ENCODE results near the gene SCYGR8. TPM values are rescaled to one million over a fixed set of nuclear protein-coding genes. Genes with fewer than 3 reads are reported as not detected.
"Not testable (repeated sequence)": the region's sequence is repeated elsewhere in the genome, so short reads cannot be mapped to it uniquely, and the experiment has no call there.

Gene SCYGR8
- total RNA-seq, 4 donors from 2014 or later, result not detected

- no peak for TF ChIP-seq CTCF (IDR thresholded peaks at IDR 0.05 in 4 of 5, conservative IDR thresholded peaks at IDR 0.05 in 1 of 5)
- TF ChIP-seq POLR2A (IDR thresholded peaks at IDR 0.05), result no peak
- DNase-seq, result no peak
- no peaks in the 10 kb centered on the region for H3K9me3 ChIP-seq
- H3K4me3 ChIP-seq, result no peak overlapping the region
- peaks cover 0 to 8% (median 0%) of the 10 kb centered on the region in 3 donors for H3K27me3 ChIP-seq
- intact Hi-C loops (cut with DNase I; ENCODE audit: low total_unique reads), result no loop called here
- in situ Hi-C loops (cut with MboI; ENCODE audit: low sequenced_read_pairs in 4 of 4), result no loop called here
- no peak overlapping the region for H3K27ac ChIP-seq
- no peaks in the 10 kb centered on the region for H3K36me3 ChIP-seq
- no peak for ATAC-seq
- H3K4me1 ChIP-seq, result peaks cover 0 to 5% of the 10 kb centered on the region in 2 donors
These were observed 29.2 kb upstream of the SCYGR8 start for GRCh38 chr2:227716501-227716900.

- intact Hi-C loops (cut with DNase I; ENCODE audit: low total_unique reads) (no loop called here), in situ Hi-C loops (cut with MboI; ENCODE audit: low sequenced_read_pairs in 4 of 4) (no loop called here)
- Histone ChIP-seq H3K36me3 (no peaks in the 10 kb centered on the region), H3K27me3 (peaks cover 0 to 8% (median 0%) of the 10 kb centered on the region in 3 donors), H3K27ac (peak within 1 kb of the TSS in 3 of 4 donors; percentile 25 to 44 (median 33)), H3K4me3 (peak within 1 kb of the TSS; percentile 22 to 52 (median 41)), H3K9me3 (no peaks in the 10 kb centered on the region), H3K4me1 (peaks cover 0 to 5% of the 10 kb centered on the region in 2 donors)
- TF ChIP-seq POLR2A (IDR thresholded peaks at IDR 0.05) (no peak), CTCF (IDR thresholded peaks at IDR 0.05 in 4 of 5, conservative IDR thresholded peaks at IDR 0.05 in 1 of 5) (no peak)
- DNase-seq (peak; percentile 36 to 71), ATAC-seq (peak; percentile 56 to 77)
These were observed 27.8 kb upstream of the SCYGR8 start, which contains the start of gene SLC19A3 for GRCh38 chr2:227717687-227718567. TSS of gene SLC19A3 (minus strand) at chr2:227718028. CDS start at chr2:227702318, 15,710 bp downstream.

- ATAC-seq (no peak), DNase-seq (no peak)
- H3K27me3 ChIP-seq, result peaks cover 0 to 8% (median 0%) of the 10 kb centered on the region in 3 donors
- TF ChIP-seq CTCF (IDR thresholded peaks at IDR 0.05 in 4 of 5, conservative IDR thresholded peaks at IDR 0.05 in 1 of 5) (no peak), POLR2A (IDR thresholded peaks at IDR 0.05) (no peak)
- no peaks in the 10 kb centered on the region for H3K9me3 ChIP-seq
- intact Hi-C loops (cut with DNase I; ENCODE audit: low total_unique reads), result no loop called here
- in situ Hi-C loops (cut with MboI; ENCODE audit: low sequenced_read_pairs in 4 of 4), result no loop called here
- no peaks in the 10 kb centered on the region for H3K36me3 ChIP-seq
- H3K4me1 ChIP-seq, result peaks cover 0 to 5% of the 10 kb centered on the region in 2 donors
- H3K4me3 ChIP-seq, result no peak overlapping the region
- no peak overlapping the region for H3K27ac ChIP-seq
These were observed 26.1 kb upstream of the SCYGR8 start for GRCh38 chr2:227719641-227720040.

- intact Hi-C loops (cut with DNase I; ENCODE audit: low total_unique reads), result no loop called here
- ATAC-seq, result no peak
- in situ Hi-C loops (cut with MboI; ENCODE audit: low sequenced_read_pairs in 4 of 4), result no loop called here
These were observed 25.0 kb upstream of the SCYGR8 start for GRCh38 chr2:227720680-227721079.

GRCh38 chr2:227722821-227723220, 22.9 kb upstream of the SCYGR8 start:
- H3K4me1 ChIP-seq; DNase-seq; H3K4me3 ChIP-seq; intact Hi-C loops (cut with DNase I; ENCODE audit: low total_unique reads); H3K27me3 ChIP-seq; H3K9me3 ChIP-seq; in situ Hi-C loops (cut with MboI; ENCODE audit: low sequenced_read_pairs in 4 of 4); H3K36me3 ChIP-seq; ATAC-seq; H3K27ac ChIP-seq: not testable (repeated sequence)

More at GRCh38 chr2:227720680-227721079, 25.0 kb upstream of the SCYGR8 start:
- DNase-seq, result no peak
- H3K9me3 ChIP-seq, result no peaks in the 10 kb centered on the region
- H3K27me3 ChIP-seq, result peaks cover 0 to 8% (median 0%) of the 10 kb centered on the region in 3 donors
- H3K4me3 ChIP-seq, result no peak overlapping the region
- H3K4me1 ChIP-seq, result peaks cover 0 to 5% of the 10 kb centered on the region in 2 donors
- no peak overlapping the region for H3K27ac ChIP-seq
- TF ChIP-seq POLR2A (IDR thresholded peaks at IDR 0.05) (no peak), CTCF (IDR thresholded peaks at IDR 0.05 in 4 of 5, conservative IDR thresholded peaks at IDR 0.05 in 1 of 5) (no peak)
- H3K36me3 ChIP-seq, result no peaks in the 10 kb centered on the region
